ENCODE measurements around the gene SGIP1.

DNA sequence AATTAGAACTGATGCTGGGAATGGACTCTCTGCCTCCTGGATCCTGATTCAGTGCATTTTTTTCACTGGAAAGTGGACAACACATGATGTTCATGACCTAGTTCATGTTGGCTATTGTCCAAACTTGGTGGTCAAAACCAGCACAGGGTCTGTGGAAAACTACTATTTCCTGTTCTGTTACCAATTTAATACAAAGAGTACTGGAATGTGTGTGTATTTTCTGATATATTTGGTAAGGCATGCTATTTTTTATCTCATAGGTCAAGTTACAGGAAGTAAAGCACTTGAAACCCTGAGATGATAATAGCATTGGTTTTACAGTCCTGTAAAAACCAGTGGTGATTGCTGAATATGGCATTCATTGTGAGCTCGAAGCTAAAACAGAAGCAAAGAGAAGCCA lies 89.9 kb downstream of the SGIP1 start:
- TF ChIP-seq, protein P1, sequence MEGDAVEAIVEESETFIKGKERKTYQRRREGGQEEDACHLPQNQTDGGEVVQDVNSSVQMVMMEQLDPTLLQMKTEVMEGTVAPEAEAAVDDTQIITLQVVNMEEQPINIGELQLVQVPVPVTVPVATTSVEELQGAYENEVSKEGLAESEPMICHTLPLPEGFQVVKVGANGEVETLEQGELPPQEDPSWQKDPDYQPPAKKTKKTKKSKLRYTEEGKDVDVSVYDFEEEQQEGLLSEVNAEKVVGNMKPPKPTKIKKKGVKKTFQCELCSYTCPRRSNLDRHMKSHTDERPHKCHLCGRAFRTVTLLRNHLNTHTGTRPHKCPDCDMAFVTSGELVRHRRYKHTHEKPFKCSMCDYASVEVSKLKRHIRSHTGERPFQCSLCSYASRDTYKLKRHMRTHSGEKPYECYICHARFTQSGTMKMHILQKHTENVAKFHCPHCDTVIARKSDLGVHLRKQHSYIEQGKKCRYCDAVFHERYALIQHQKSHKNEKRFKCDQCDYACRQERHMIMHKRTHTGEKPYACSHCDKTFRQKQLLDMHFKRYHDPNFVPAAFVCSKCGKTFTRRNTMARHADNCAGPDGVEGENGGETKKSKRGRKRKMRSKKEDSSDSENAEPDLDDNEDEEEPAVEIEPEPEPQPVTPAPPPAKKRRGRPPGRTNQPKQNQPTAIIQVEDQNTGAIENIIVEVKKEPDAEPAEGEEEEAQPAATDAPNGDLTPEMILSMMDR (IDR thresholded peaks at IDR 0.05): no peak
- no peak for TF ChIP-seq EZH2 (IDR thresholded peaks at IDR 0.05)
- no peak for TF ChIP-seq EZH2phosphoT487 (IDR thresholded peaks at IDR 0.05)

Measured in neural progenitor cell (in vitro differentiated cells).